NCI-H69 (cell line): ENCODE data around the gene FAM171A2.
"Not testable (repeated sequence)": the region's sequence is repeated elsewhere in the genome, so short reads cannot be mapped to it uniquely, and the experiment has no call there.

Experiments
- DNase-seq: peaks from one replicate; lab custom pipeline; 2025; lab: John Stamatoyannopoulos, UW

Gene FAM171A2

GRCh38 chr17:44363613-44364159, at the start of gene FAM171A2:
Gene FAM171A2 (minus strand): TSS chr17:44363853. CDS start chr17:44363714, 139 bp downstream.
- peak; percentile 87 for DNase-seq

GRCh38 chr17:44409309-44410028, 45.8 kb upstream of the FAM171A2 start:
- DNase-seq: no peak

GRCh38 chr17:44408786-44409185, 45.1 kb upstream of the FAM171A2 start:
- DNase-seq: no peak

- no peak for DNase-seq
Observed at GRCh38 chr17:44402564-44403172, 39.0 kb upstream of the FAM171A2 start.

- DNase-seq: no peak
Observed at GRCh38 chr17:44400226-44400847, 36.7 kb upstream of the FAM171A2 start.

GRCh38 chr17:44398692-44399691, 35.3 kb upstream of the FAM171A2 start:
- DNase-seq: no peak

GRCh38 chr17:44397479-44398440, 34.1 kb upstream of the FAM171A2 start:
- no peak for DNase-seq

GRCh38 chr17:44396946-44397345, 33.3 kb upstream of the FAM171A2 start:
- DNase-seq: no peak

- no peak for DNase-seq
Observed at GRCh38 chr17:44394833-44395232, 31.2 kb upstream of the FAM171A2 start.

- not testable (repeated sequence) for DNase-seq
Observed at GRCh38 chr17:44394112-44394511, 30.5 kb upstream of the FAM171A2 start.

GRCh38 chr17:44390250-44390870, 26.7 kb upstream of the FAM171A2 start:
- peak; percentile 25 for DNase-seq

GRCh38 chr17:44389723-44390202, 26.1 kb upstream of the FAM171A2 start:
- DNase-seq: no peak

- DNase-seq: no peak
Observed at GRCh38 chr17:44389281-44389680, 25.6 kb upstream of the FAM171A2 start, which contains the start of gene ITGA2B. Gene ITGA2B (minus strand): TSS chr17:44389649. CDS start chr17:44389473, 176 bp downstream.

GRCh38 chr17:44387804-44388203, 24.2 kb upstream of the FAM171A2 start:
- DNase-seq: no peak

GRCh38 chr17:44386182-44386525, 22.5 kb upstream of the FAM171A2 start:
- DNase-seq: peak; percentile 33

GRCh38 chr17:44385287-44386181, 21.9 kb upstream of the FAM171A2 start:
- peak; percentile 93 for DNase-seq

GRCh38 chr17:44384823-44385286, 21.2 kb upstream of the FAM171A2 start:
- no peak for DNase-seq

GRCh38 chr17:44384281-44384822, 20.7 kb upstream of the FAM171A2 start:
- peak; percentile 54 for DNase-seq
